Fibroblast of mammary gland (primary cell): ENCODE measurements around the gene MAIP1.

ENCODE experiments used
- DNase-seq: peaks from one replicate; pipeline ENCODE4 v3.0.0-alpha.2; 2010; ENCODE audit warnings: low read depth
- H3K4me3 ChIP-seq: 2 replicates; pipeline ENCODE4 v1.5.1; 2011; ENCODE audit warnings: low read depth, mild to moderate bottlenecking, low read length, moderate library complexity; ENCODE audit not compliant: control insufficient read depth
- TF ChIP-seq, protein P1 (sequence below): conservative IDR thresholded peaks from 2 replicates; pipeline ENCODE4 v1.5.1; 2011; ENCODE audit warnings: low read depth, low read length, inconsistent platforms; ENCODE audit not compliant: control insufficient read depth, insufficient read depth

MAIP1 gene

GRCh38 chr2:199985625-199986207 is 30.3 kb downstream of the MAIP1 start:
- peak; percentile 85 for DNase-seq
- TF ChIP-seq, protein P1, sequence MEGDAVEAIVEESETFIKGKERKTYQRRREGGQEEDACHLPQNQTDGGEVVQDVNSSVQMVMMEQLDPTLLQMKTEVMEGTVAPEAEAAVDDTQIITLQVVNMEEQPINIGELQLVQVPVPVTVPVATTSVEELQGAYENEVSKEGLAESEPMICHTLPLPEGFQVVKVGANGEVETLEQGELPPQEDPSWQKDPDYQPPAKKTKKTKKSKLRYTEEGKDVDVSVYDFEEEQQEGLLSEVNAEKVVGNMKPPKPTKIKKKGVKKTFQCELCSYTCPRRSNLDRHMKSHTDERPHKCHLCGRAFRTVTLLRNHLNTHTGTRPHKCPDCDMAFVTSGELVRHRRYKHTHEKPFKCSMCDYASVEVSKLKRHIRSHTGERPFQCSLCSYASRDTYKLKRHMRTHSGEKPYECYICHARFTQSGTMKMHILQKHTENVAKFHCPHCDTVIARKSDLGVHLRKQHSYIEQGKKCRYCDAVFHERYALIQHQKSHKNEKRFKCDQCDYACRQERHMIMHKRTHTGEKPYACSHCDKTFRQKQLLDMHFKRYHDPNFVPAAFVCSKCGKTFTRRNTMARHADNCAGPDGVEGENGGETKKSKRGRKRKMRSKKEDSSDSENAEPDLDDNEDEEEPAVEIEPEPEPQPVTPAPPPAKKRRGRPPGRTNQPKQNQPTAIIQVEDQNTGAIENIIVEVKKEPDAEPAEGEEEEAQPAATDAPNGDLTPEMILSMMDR: peak; percentile 92
- H3K4me3 ChIP-seq: no peak overlapping the region

DNA sequence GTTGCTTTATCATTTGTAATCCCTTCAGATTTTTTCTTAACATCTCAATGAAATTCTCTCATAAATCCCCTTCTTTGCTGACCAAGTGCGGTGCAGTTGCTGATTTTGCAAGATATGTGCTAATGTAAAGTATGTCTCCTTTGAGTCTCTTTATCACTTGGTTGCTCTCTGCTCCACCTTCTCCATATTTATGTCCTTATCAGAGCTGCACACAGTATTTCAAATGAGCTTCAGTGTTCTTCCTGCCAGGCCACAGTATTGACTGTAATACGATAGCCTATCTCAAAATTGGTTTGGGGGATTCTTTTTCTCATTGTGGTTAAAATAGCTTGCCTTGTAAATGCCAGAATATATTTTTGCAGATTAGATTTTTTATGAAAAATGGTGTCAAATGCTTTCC is 32.2 kb downstream of the MAIP1 start:
- TF ChIP-seq, protein P1: no peak
- DNase-seq: no peak
- no peak overlapping the region for H3K4me3 ChIP-seq

- TF ChIP-seq, protein P1: no peak
- no peak overlapping the region for H3K4me3 ChIP-seq
- peak; percentile 27 for DNase-seq
Measured at GRCh38 chr2:199988151-199988550, 32.8 kb downstream of the MAIP1 start.

GRCh38 chr2:199989822-199990221 is 34.4 kb downstream of the MAIP1 start:
- TF ChIP-seq, protein P1: no peak
- no peak for DNase-seq
- H3K4me3 ChIP-seq: no peak overlapping the region

DNA sequence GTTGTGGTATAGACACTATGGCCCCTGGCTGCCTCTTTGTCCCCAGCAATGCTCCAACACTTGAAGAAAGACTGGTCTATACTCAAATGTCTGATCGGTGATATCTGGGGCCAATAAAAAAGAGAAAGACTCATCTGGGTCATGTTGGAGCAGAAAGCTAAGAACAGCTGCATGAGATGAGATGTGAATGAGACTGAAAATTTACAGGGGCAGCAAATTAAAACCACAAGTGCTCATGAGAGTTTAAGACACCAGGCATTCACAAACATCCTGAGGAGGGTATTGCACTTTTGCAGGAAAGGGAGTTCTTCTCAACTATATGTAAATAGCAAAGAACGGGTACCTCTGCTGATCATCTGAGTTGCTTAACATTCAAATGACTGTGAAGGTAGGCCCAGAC is 36.3 kb downstream of the MAIP1 start:
- no peak for DNase-seq
- no peak overlapping the region for H3K4me3 ChIP-seq
- TF ChIP-seq, protein P1: no peak

DNA sequence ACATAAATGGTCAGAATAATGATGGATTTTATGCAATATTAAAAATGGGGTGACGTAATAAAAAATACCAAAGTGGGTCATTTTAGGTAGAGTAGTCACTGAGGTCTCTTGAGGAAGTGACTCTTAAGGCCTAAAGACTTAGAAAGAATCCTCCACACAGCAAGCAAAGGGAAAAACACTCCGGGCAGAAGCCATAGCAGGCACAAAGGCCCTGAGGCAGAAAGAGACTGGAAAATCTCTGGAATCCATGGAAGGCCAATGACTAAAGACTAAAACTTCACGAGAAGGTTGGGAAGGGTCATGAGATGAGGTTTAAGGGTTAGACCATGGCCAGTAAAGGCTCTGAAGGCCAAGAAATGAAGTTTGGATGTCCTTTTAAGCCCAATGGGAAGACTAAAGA is 36.9 kb downstream of the MAIP1 start:
- TF ChIP-seq, protein P1: no peak
- no peak for DNase-seq
- no peak overlapping the region for H3K4me3 ChIP-seq

DNA sequence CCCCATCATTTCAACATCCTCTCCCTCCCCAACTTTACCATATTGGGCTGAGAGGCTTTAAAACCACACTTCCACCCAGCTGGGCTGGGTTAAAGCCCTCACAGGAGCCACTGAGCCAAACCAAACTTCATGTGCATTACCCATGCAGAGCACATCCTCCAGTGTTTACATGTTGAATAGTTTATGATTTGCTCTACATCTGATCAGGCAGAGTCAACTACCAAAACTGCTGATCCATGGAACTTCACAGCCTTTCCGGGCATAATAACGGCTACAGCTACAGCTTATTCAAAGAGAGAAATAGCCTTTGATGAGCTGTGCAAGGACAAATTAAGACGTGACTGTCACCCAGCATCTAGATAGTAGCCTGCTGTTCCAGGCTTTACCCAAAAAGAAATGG is 39.0 kb downstream of the MAIP1 start:
- no peak for DNase-seq
- TF ChIP-seq, protein P1: no peak
- H3K4me3 ChIP-seq: no peak overlapping the region
